OCI-LY3 (cell line): Measurements from ENCODE around the gene ADSS1.

Experiments used
- H2AFZ ChIP-seq: fragments of 200-600, 300-600 bp; shearing (Covaris generic); 2 replicates; pipeline ENCODE4 v1.6.0; 2014; ENCODE audit warnings: antibody characterized with exemption, low read depth, low read length
- H3K27ac ChIP-seq: fragments of 200-600, 300-600 bp; sonication (generic); 2 replicates; pipeline ENCODE4 v1.5.1; 2014; ENCODE audit warnings: mild to moderate bottlenecking, low read length, moderate library complexity, mixed read lengths
- H3K27me3 ChIP-seq: fragments of 200-600, 300-600 bp; sonication (generic); 2 replicates; pipeline ENCODE4 v1.6.1; 2014; ENCODE audit warnings: low read depth, low read length, mixed read lengths
- H3K36me3 ChIP-seq: fragments of 200-600, 300-600 bp; sonication (generic); replicated peaks from 2 replicates; pipeline ENCODE3; 2014; ENCODE audit warnings: low read depth, low read length, mixed read lengths
- H3K4me1 ChIP-seq: fragments of 300-600, 200-600 bp; sonication (generic); 2 replicates; pipeline ENCODE4 v1.6.1; 2014; ENCODE audit warnings: low read length, mixed read lengths
- H3K4me2 ChIP-seq: fragments of 200-600, 300-600 bp; sonication (generic); 2 replicates; pipeline ENCODE4 v1.6.1; 2014; ENCODE audit warnings: low read length, mixed read lengths
- H3K4me3 ChIP-seq: fragments of 300-600, 200-600 bp; sonication (generic); 2 replicates; pipeline ENCODE4 v1.5.1; 2014; ENCODE audit warnings: antibody characterized with exemption, mild to moderate bottlenecking, low read length, moderate library complexity
- H3K79me2 ChIP-seq: fragments of 300-600, 200-600 bp; shearing (Covaris generic); 2 replicates; pipeline ENCODE4 v1.6.1; 2014; ENCODE audit warnings: mild to moderate bottlenecking, low read length, mixed read lengths
- H3K9ac ChIP-seq: fragments of 300-600, 200-600 bp; shearing (Covaris generic); 2 replicates; pipeline ENCODE4 v1.6.0; 2014; ENCODE audit warnings: mild to moderate bottlenecking, low read length, moderate library complexity
- H3K9me3 ChIP-seq: fragments of 200-600, 300-600 bp; shearing (Covaris generic); 2 replicates; pipeline ENCODE4 v1.6.1; 2014; ENCODE audit warnings: low read length, mixed read lengths; ENCODE audit not compliant: insufficient read depth
- H4K20me1 ChIP-seq: fragments of 200-600, 300-600 bp; sonication (generic); 2 replicates; pipeline ENCODE4 v1.6.1; 2016; ENCODE audit warnings: low read length, mixed read lengths; ENCODE audit not compliant: insufficient read depth
- CTCF ChIP-seq: fragments of 200-600, 300-600 bp; sonication (generic); IDR thresholded peaks from 2 replicates; pipeline ENCODE4 v1.5.1; 2014; ENCODE audit warnings: antibody characterized with exemption, low read length, low read depth
- EZH2phosphoT487 ChIP-seq: fragments of 200-600 bp; shearing (Covaris generic); IDR thresholded peaks from 2 replicates; pipeline ENCODE4 v1.6.1; 2018; ENCODE audit warnings: antibody characterized with exemption, mixed run types, low read depth

ADSS1 gene

GRCh38 chr14:104729835-104730181 is 5.8 kb downstream of the ADSS1 start:
- no peak overlapping the region for H2AFZ ChIP-seq
- H3K9me3 ChIP-seq = no peaks in the 10 kb centered on the region
- H3K4me2 ChIP-seq = no peak overlapping the region
- no peak overlapping the region for H3K9ac ChIP-seq
- H3K79me2 ChIP-seq = no peaks in the 10 kb centered on the region
- no peak for TF ChIP-seq CTCF
- TF ChIP-seq EZH2phosphoT487 = no peak
- no peaks in the 10 kb centered on the region for H3K36me3 ChIP-seq
- peaks cover 14% of the 10 kb centered on the region for H3K27me3 ChIP-seq
- H3K4me1 ChIP-seq = no peaks in the 10 kb centered on the region
- H3K4me3 ChIP-seq = no peak overlapping the region
- H4K20me1 ChIP-seq = no peaks in the 10 kb centered on the region
- no peak overlapping the region for H3K27ac ChIP-seq

GRCh38 chr14:104730487-104730886 is 6.5 kb downstream of the ADSS1 start:
- Histone ChIP-seq H3K4me1 (no peaks in the 10 kb centered on the region), H3K4me3 (no peak overlapping the region), H3K4me2 (no peak overlapping the region), H3K36me3 (no peaks in the 10 kb centered on the region), H3K27me3 (peaks cover 9% of the 10 kb centered on the region), H3K79me2 (no peaks in the 10 kb centered on the region), H2AFZ (no peak overlapping the region), H3K9me3 (no peaks in the 10 kb centered on the region), H4K20me1 (no peaks in the 10 kb centered on the region), H3K9ac (no peak overlapping the region), H3K27ac (no peak overlapping the region)
- TF ChIP-seq EZH2phosphoT487 = no peak
- no peak for TF ChIP-seq CTCF

GRCh38 chr14:104731320-104732294 is 7.6 kb downstream of the ADSS1 start:
- Histone ChIP-seq H3K4me3 (no peak overlapping the region), H4K20me1 (no peaks in the 10 kb centered on the region), H3K79me2 (no peaks in the 10 kb centered on the region), H3K9me3 (no peaks in the 10 kb centered on the region), H3K36me3 (no peaks in the 10 kb centered on the region), H3K27ac (no peak overlapping the region), H3K27me3 (no peaks in the 10 kb centered on the region), H3K9ac (no peak overlapping the region), H3K4me1 (no peaks in the 10 kb centered on the region), H3K4me2 (no peak overlapping the region), H2AFZ (no peak overlapping the region)
- TF ChIP-seq CTCF (peak; percentile 39), EZH2phosphoT487 (no peak)

DNA sequence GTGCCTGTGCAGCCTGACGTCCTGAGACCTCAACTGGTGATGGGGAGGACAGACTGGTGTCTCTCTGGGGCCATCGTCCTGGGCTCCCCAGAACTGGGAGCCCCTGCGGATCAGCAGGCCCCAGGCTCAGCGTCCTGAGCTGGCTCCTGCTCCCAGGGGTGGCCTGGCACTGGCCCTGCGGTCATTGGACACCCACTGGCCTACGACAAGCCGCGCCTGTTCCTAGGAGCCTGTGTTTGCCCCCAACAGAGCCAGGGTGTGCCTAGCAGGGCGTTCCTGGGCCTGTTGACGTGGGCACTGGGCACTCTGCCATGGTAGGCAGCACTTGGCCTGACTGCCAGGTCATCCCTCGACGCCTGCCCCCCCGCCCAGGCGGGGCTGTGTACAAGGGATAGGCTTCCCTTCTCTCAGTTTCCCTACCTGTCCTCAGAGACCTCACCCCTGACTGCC is 8.4 kb downstream of the ADSS1 start:
- no peaks in the 10 kb centered on the region for H3K9me3 ChIP-seq
- no peak overlapping the region for H2AFZ ChIP-seq
- no peaks in the 10 kb centered on the region for H4K20me1 ChIP-seq
- H3K27me3 ChIP-seq = no peaks in the 10 kb centered on the region
- no peaks in the 10 kb centered on the region for H3K4me1 ChIP-seq
- H3K9ac ChIP-seq = no peak overlapping the region
- H3K27ac ChIP-seq = no peak overlapping the region
- no peak overlapping the region for H3K4me3 ChIP-seq
- H3K4me2 ChIP-seq = no peak overlapping the region
- H3K36me3 ChIP-seq = no peaks in the 10 kb centered on the region
- TF ChIP-seq CTCF = no peak
- no peak for TF ChIP-seq EZH2phosphoT487
- H3K79me2 ChIP-seq = no peaks in the 10 kb centered on the region
